PC-9 (cell line): ENCODE results near the gene CCDC9B. TPM values are rescaled to one million over a fixed set of nuclear protein-coding genes. Genes with fewer than 3 reads are reported as not detected.

ENCODE experiments used
- BruUV-seq: library from RNA; stranded (reverse); fragments of 400-500 nt; replicated peaks from 2 replicates; lab custom pipeline; 2021; lab: Mats Ljungman, UMichigan
- CTCF ChIA-PET: fragments of 300-600 bp; sonication (Branson Sonifier 250); formaldehyde crosslinking; loops from one replicate; lab custom pipeline; 2022; ENCODE audit warnings: antibody characterized with exemption; lab: Charles Lee
- POLR2A ChIA-PET: fragments of 300-600 bp; sonication (Branson Sonifier 250); formaldehyde crosslinking; loops from one replicate; lab custom pipeline; 2022; ENCODE audit warnings: antibody characterized with exemption; ENCODE audit not compliant: unreplicated experiment; lab: Charles Lee
- DNase-seq, 2 experiments: peaks; one replicate each; pipeline versions ENCODE4 v3.0.0 to v3.0.0-alpha.2; 2015 to 2022; ENCODE audit warnings: mixed read lengths in 1 of 2
- H2AFZ ChIP-seq: fragments of 200-600 bp; sonication (generic); 2 replicates; pipeline ENCODE4 v1.8.1; 2017; ENCODE audit warnings: antibody characterized with exemption
- H3F3A ChIP-seq: fragments of 200-600 bp; sonication (generic); 2 replicates; pipeline ENCODE4 v1.8.1; 2017; ENCODE audit warnings: antibody characterized with exemption, mild to moderate bottlenecking, low read depth; ENCODE audit not compliant: insufficient read depth
- H3K27ac ChIP-seq: fragments of 200-600 bp; sonication (generic); 2 replicates; pipeline ENCODE4 v1.6.1; 2016; ENCODE audit warnings: mixed run types
- H3K27me3 ChIP-seq: fragments of 200-600 bp; sonication (generic); 2 replicates; pipeline ENCODE4 v1.6.1; 2016; ENCODE audit warnings: low read depth, mixed run types; ENCODE audit not compliant: insufficient read depth
- H3K36me3 ChIP-seq: fragments of 200-600 bp; sonication (generic); 2 replicates; pipeline ENCODE4 v1.6.1; 2016; ENCODE audit warnings: low read depth, mixed run types
- H3K4me1 ChIP-seq: fragments of 200-600 bp; sonication (generic); replicated peaks from 2 replicates; pipeline ENCODE4 v1.6.1; 2016; ENCODE audit warnings: mixed run types; ENCODE audit not compliant: insufficient read depth
- H3K4me2 ChIP-seq: fragments of 200-600 bp; sonication (generic); 2 replicates; pipeline ENCODE4 v1.6.1; 2017; ENCODE audit warnings: mixed run types
- H3K4me3 ChIP-seq: fragments of 200-600 bp; sonication (generic); 2 replicates; pipeline ENCODE4 v1.6.1; 2016; ENCODE audit warnings: mixed run types
- H3K79me2 ChIP-seq: fragments of 200-600 bp; sonication (generic); 2 replicates; pipeline ENCODE4 v1.6.1; 2017; ENCODE audit warnings: low read depth, mixed run types
- H3K9me2 ChIP-seq: fragments of 200-600 bp; sonication (generic); 2 replicates; pipeline ENCODE4 v1.8.1; 2017; ENCODE audit warnings: mild to moderate bottlenecking; ENCODE audit not compliant: insufficient read depth
- H3K9me3 ChIP-seq: fragments of 200-600 bp; sonication (generic); 2 replicates; pipeline ENCODE4 v1.8.1; 2016; ENCODE audit warnings: low read depth; ENCODE audit not compliant: insufficient read depth
- H4K20me1 ChIP-seq: fragments of 200-600 bp; sonication (generic); 2 replicates; pipeline ENCODE4 v1.8.1; 2017; ENCODE audit not compliant: insufficient read depth
- EZH2 ChIP-seq: fragments of 200-600 bp; sonication (generic); IDR thresholded peaks from 2 replicates; pipeline ENCODE4 v1.8.0; 2017; ENCODE audit warnings: antibody characterized with exemption, low read depth
- intact Hi-C: fragments of 100-400 bp; cut with micrococcal nuclease; formaldehyde crosslinking; loops from one replicate; pipeline ENCODE4 v1.10.0; 2022; ENCODE audit not compliant: unreplicated experiment
- total RNA-seq: library from RNA; stranded (reverse); gene quantifications from 2 replicates; pipeline ENCODE4 v1.2.3, GENCODE V29; 2021
- TF ChIP-seq, protein P1 (sequence below): fragments of 200-600 bp; sonication (generic); conservative IDR thresholded peaks from 2 replicates; pipeline ENCODE4 v1.6.1; 2017; ENCODE audit warnings: mixed run types, antibody characterized with exemption, mild to moderate bottlenecking, moderate library complexity

CCDC9B gene
- total RNA-seq, 1 experiment from 2014 or later, result 141 TPM

DNA sequence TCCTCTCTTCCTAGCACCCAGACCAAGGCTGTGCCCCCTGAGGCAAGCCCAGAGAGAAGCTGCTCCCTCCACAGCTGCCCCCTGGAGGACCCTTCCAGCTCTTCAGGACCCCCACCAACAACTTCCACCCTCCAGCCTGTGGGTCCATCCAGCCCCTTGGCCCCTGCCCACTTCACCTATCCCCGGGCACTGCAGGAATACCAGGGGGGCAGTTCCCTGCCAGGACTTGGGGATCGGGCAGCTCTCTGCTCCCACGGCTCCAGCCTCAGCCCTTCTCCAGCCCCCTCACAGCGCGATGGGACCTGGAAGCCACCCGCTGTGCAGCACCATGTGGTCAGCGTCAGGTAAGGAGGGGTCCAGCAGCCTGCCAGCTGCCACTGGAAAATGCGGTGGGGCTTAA, 22.9 kb upstream of the CCDC9B start:
- no peak for DNase-seq

DNA sequence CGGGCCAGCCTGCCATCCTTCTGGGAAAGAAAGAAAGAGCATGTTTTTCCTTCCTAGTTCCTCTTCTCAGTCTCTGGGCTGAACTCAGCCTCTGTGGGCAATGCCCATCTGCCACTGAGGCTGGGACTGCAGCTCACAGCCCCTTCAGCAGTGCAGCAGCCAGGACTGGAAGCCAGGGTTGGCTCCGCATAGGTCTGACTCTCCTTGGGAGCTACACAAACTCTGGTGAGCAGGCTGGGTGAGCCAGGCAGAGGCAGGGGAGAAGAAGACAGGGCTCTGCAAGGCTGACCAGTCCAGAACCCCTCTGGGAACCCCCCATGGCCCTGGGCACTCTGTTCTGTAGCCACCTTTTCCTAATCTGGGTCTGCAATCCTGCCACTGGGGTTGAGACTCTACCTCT, 20.9 kb upstream of the CCDC9B start:
- Histone ChIP-seq H3K27ac (no peak overlapping the region), H3K4me3 (no peak overlapping the region), H3K9me2 (no peaks in the 10 kb centered on the region), H4K20me1 (no peaks in the 10 kb centered on the region), H2AFZ (no peak overlapping the region), H3K27me3 (no peaks in the 10 kb centered on the region), H3F3A (no peaks in the 10 kb centered on the region), H3K36me3 (no peaks in the 10 kb centered on the region), H3K4me2 (no peak overlapping the region), H3K4me1 (peaks cover 5% of the 10 kb centered on the region; the same call in 1 of the 2 replicates), H3K79me2 (no peaks in the 10 kb centered on the region), H3K9me3 (no peaks in the 10 kb centered on the region)
- CTCF ChIA-PET, result no interaction called here
- POLR2A ChIA-PET, result no interaction called here
- BruUV-seq, result no TSS peak
- intact Hi-C loops, result no loop called here
- DNase-seq, result no peak
- TF ChIP-seq, protein P1, sequence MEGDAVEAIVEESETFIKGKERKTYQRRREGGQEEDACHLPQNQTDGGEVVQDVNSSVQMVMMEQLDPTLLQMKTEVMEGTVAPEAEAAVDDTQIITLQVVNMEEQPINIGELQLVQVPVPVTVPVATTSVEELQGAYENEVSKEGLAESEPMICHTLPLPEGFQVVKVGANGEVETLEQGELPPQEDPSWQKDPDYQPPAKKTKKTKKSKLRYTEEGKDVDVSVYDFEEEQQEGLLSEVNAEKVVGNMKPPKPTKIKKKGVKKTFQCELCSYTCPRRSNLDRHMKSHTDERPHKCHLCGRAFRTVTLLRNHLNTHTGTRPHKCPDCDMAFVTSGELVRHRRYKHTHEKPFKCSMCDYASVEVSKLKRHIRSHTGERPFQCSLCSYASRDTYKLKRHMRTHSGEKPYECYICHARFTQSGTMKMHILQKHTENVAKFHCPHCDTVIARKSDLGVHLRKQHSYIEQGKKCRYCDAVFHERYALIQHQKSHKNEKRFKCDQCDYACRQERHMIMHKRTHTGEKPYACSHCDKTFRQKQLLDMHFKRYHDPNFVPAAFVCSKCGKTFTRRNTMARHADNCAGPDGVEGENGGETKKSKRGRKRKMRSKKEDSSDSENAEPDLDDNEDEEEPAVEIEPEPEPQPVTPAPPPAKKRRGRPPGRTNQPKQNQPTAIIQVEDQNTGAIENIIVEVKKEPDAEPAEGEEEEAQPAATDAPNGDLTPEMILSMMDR, result no peak
- no peak for TF ChIP-seq EZH2

More for the DNA sequence above, 22.9 kb upstream of the CCDC9B start:
- H3K4me1 ChIP-seq, result peaks cover 4% of the 10 kb centered on the region; the same call in 1 of the 2 replicates
- H3K79me2 ChIP-seq, result no peaks in the 10 kb centered on the region
- no peaks in the 10 kb centered on the region for H3K9me3 ChIP-seq
- H3F3A ChIP-seq, result no peaks in the 10 kb centered on the region
- no peak for TF ChIP-seq EZH2
- TF ChIP-seq, protein P1, result no peak
- no peaks in the 10 kb centered on the region for H3K36me3 ChIP-seq
- no peak overlapping the region for H3K4me2 ChIP-seq
- CTCF ChIA-PET, result interaction anchor here (0.6 kb wide), 1 partner anchor 226 kb away, joined by 7 read pairs; no protein-coding TSS in a partner anchor
- no peaks in the 10 kb centered on the region for H3K9me2 ChIP-seq
- H3K27ac ChIP-seq, result no peak overlapping the region
- no peak overlapping the region for H3K4me3 ChIP-seq
- no TSS peak for BruUV-seq
- no peaks in the 10 kb centered on the region for H3K27me3 ChIP-seq
- H2AFZ ChIP-seq, result no peak overlapping the region
- H4K20me1 ChIP-seq, result no peaks in the 10 kb centered on the region
- POLR2A ChIA-PET, result no interaction called here
- intact Hi-C loops, result no loop called here

DNA sequence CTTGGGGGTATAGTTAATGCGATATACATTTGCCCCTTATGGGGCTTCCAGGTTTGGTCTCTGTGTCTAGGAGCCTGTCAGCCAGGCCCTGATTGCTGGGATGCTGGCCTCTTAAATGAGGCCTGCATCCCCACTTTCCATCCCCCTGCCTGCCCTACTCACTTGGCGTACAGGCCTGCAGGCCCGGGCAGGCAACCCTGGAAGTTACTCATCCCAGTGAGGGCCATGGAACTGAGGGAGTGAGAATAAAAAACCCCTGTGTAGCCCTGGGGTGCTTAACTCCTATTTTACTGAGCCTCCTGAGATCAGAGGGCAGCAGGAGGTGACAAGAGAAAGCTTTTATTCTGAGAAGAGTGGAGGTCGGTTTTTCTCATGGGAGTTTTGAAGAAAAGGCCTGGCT, 19.3 kb upstream of the CCDC9B start:
- Histone ChIP-seq H3K9me3 (no peaks in the 10 kb centered on the region), H2AFZ (no peak overlapping the region), H3F3A (no peaks in the 10 kb centered on the region), H3K36me3 (no peaks in the 10 kb centered on the region), H3K4me2 (no peak overlapping the region), H3K79me2 (no peaks in the 10 kb centered on the region), H3K27ac (no peak overlapping the region), H4K20me1 (no peaks in the 10 kb centered on the region), H3K4me3 (no peak overlapping the region), H3K4me1 (peaks cover 5% of the 10 kb centered on the region; the same call in 1 of the 2 replicates), H3K27me3 (no peaks in the 10 kb centered on the region), H3K9me2 (no peaks in the 10 kb centered on the region)
- BruUV-seq, result no TSS peak
- POLR2A ChIA-PET, result no interaction called here
- intact Hi-C loops, result no loop called here
- DNase-seq, result no peak
- CTCF ChIA-PET, result no interaction called here
- no peak for TF ChIP-seq EZH2
- TF ChIP-seq, protein P1, result no peak
